ENCODE measurements around the gene TTC8. TPM values are rescaled to one million over a fixed set of nuclear protein-coding genes. Genes with fewer than 3 reads are reported as not detected.

The TTC8 gene
- total RNA-seq, 1 donor from 2014 or later, result 23.6 TPM

DNA sequence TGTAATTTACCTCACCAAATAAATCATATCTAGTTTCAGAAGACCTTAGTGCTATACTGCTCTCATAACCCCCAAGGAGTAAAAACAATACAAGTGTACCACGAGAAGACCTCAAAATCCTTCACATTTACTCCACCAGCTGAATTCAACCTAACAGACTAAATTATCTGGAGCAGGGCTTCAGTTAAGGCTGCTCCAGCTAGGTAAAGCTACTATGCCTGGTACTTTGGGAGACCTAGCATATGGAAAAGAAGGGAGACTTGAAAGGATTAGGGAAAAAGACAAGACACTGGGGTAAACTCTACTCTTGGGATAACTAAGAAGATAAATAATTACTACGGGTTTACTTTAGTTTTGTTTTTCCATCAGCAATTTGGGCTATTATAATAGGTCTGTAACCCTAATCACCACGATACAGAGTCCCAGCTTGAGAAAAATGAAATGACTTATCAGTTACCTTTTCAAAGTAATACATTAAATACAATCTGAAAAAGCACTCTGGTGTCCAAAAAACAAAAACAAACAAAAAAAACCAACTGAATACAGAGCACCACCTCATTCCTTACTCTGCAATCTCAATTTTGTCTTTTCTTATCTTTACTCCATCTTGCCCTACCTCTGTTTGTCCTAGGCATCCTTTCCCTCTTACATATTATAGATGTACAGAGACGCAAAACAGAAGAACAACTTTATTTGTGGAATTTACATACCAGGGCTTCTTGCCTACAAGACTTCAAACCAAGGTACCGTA, 33.8 kb upstream of the TTC8 start:
- H3K4me3 Mint-ChIP-seq (ENCODE audit: unreplicated experiment), result no peak overlapping the region
- no peaks in the 10 kb centered on the region for H3K9me3 Mint-ChIP-seq (ENCODE audit: unreplicated experiment)

DNA sequence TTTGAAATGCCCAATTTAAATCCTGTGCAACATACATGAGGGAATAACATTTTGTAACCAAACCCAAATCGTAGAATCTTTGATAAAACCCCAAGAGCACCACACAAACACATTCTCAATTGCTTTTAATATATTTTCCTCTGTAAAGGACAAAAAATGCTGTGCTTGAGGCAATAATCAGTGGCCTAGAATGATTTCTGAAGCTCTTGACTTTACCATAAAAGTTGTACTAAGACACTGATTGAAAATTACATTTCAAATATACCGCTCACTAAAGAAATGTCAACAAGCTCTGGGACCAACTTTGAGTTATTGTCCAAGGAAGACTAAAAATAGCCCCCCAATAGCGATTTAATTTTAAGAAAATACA, 33.2 kb upstream of the TTC8 start:
- Mint-ChIP-seq H3K27me3 (ENCODE audit: unreplicated experiment) (peaks cover 55% of the 10 kb centered on the region), H3K4me1 (ENCODE audit: unreplicated experiment) (peaks cover 3% of the 10 kb centered on the region), H3K36me3 (ENCODE audit: unreplicated experiment) (no peaks in the 10 kb centered on the region), H3K4me3 (ENCODE audit: unreplicated experiment) (no peak overlapping the region), H3K9me3 (ENCODE audit: unreplicated experiment) (no peaks in the 10 kb centered on the region), H3K27ac (ENCODE audit: unreplicated experiment) (no peak overlapping the region)
- TF ChIP-seq, protein P1, sequence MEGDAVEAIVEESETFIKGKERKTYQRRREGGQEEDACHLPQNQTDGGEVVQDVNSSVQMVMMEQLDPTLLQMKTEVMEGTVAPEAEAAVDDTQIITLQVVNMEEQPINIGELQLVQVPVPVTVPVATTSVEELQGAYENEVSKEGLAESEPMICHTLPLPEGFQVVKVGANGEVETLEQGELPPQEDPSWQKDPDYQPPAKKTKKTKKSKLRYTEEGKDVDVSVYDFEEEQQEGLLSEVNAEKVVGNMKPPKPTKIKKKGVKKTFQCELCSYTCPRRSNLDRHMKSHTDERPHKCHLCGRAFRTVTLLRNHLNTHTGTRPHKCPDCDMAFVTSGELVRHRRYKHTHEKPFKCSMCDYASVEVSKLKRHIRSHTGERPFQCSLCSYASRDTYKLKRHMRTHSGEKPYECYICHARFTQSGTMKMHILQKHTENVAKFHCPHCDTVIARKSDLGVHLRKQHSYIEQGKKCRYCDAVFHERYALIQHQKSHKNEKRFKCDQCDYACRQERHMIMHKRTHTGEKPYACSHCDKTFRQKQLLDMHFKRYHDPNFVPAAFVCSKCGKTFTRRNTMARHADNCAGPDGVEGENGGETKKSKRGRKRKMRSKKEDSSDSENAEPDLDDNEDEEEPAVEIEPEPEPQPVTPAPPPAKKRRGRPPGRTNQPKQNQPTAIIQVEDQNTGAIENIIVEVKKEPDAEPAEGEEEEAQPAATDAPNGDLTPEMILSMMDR (IDR thresholded peaks at IDR 0.05), result no peak
- no peak for DNase-seq (ENCODE audit: extremely low spot score, unreplicated experiment)

More for the DNA sequence above, 33.8 kb upstream of the TTC8 start:
- Mint-ChIP-seq H3K36me3 (ENCODE audit: unreplicated experiment) (no peaks in the 10 kb centered on the region), H3K27me3 (ENCODE audit: unreplicated experiment) (peaks cover 59% of the 10 kb centered on the region), H3K4me1 (ENCODE audit: unreplicated experiment) (peaks cover 3% of the 10 kb centered on the region), H3K27ac (ENCODE audit: unreplicated experiment) (no peak overlapping the region)
- no peak for DNase-seq (ENCODE audit: extremely low spot score, unreplicated experiment)
- TF ChIP-seq, protein P1 (IDR thresholded peaks at IDR 0.05), result no peak

DNA sequence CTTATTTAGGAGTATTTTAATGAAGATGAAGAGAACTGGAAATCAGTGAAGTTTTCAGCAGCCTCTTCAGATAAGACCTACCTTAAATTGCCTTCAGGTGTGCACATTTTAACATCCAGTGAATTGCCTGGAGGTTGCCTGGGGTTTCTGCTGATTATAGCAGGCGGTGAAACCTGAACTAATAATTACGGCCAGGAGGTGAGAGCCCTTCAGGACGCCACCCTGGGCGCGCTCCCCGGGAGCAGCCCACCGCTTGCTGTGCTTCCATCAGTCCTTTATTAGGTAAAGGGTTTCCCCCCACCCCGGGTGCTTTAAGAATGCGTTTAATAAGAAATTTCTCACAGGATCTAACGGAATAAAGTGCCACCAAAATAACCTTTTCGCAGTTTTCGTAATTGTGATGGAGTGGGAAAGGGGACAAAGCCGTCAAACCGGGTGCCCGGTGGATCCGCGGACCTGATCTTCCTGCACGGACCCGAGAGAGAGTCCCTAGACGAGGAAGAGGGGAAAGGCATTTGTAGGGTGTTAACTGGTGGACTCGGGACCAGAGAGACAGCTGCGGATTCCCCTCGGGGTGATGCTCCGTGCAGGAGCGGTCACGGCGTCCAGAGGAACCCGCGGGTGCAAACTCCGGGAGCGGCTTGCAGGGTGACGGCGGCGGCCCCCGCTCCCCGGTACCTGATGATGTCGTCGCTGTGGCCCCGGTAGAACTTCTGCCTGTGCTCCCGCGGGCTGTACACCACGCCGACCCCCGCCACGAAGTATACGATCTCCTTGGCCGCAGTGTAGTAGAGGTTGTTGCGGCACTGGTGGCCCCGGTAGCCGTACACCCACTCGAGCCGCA, 32.6 kb upstream of the TTC8 start:
- Mint-ChIP-seq H3K27me3 (ENCODE audit: unreplicated experiment) (peaks cover 51% of the 10 kb centered on the region), H3K36me3 (ENCODE audit: unreplicated experiment) (no peaks in the 10 kb centered on the region), H3K9me3 (ENCODE audit: unreplicated experiment) (no peaks in the 10 kb centered on the region), H3K27ac (ENCODE audit: unreplicated experiment) (no peak overlapping the region), H3K4me3 (ENCODE audit: unreplicated experiment) (peak overlapping the region; percentile 72), H3K4me1 (ENCODE audit: unreplicated experiment) (peaks cover 3% of the 10 kb centered on the region)
- DNase-seq (ENCODE audit: extremely low spot score, unreplicated experiment), result no peak
- TF ChIP-seq, protein P1 (IDR thresholded peaks at IDR 0.05), result no peak

DNA sequence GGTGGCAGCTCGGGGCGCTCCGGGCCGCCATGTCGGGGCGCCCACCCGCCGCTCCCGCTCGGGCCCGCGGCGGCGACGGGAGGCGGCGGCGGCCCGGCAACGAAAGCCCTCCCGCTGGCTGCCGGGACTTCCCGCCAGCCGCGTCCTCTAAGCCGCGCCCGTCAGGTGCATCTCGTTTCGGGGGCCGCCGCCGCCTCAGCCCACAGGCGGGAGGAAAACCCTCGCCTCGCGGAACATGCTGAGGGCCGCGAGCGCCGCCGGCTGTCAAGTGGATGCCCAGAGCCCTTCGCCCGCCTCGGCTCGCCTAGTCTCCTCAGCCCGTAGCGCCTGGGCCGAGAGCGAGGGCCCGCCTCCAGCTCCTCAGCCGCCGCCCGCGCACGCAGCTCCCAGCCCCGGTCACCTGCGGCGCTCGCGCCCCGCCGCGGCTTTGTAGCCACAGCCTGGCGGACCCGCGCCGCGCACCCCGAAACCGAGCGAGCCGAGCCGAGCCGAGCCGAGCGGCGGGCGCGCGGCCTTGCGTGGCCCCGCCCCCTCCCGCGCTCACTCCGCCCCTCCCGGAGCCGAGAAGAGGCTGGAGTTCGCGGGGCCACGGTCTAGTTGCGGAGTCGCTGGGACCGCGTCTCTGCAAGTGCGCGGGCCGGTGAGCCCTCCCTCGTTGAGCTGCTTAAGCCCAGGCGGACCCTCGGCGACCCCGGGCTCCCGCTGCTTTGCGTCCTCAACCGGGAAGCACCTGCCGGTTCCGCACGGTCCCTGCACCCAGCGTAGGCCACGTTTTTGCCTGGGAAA, 31.8 kb upstream of the TTC8 start, which contains the start of gene EML5:
Gene EML5, minus strand, starts transcription at position 481 of the 786 bp plus-strand sequence. Its CDS starts 450 bp downstream, at position 31.
- Mint-ChIP-seq H3K27ac (ENCODE audit: unreplicated experiment) (no peak within 1 kb of the TSS), H3K4me1 (ENCODE audit: unreplicated experiment) (peaks cover 3% of the 10 kb centered on the region), H3K27me3 (ENCODE audit: unreplicated experiment) (peaks cover 48% of the 10 kb centered on the region), H3K4me3 (ENCODE audit: unreplicated experiment) (peak within 1 kb of the TSS; percentile 72), H3K36me3 (ENCODE audit: unreplicated experiment) (no peaks in the 10 kb centered on the region), H3K9me3 (ENCODE audit: unreplicated experiment) (no peaks in the 10 kb centered on the region)
- DNase-seq (ENCODE audit: extremely low spot score, unreplicated experiment), result peak; percentile 90
- TF ChIP-seq, protein P1 (IDR thresholded peaks at IDR 0.05), result peak; percentile 34

All from osteocyte (in vitro differentiated cells).